HepG2 (cell line): Measurements from ENCODE around the gene GPR156. TPM values are rescaled to one million over a fixed set of nuclear protein-coding genes. Genes with fewer than 3 reads are reported as not detected.

ENCODE experiments used
- ATAC-seq: fragments of 200-7000 bp; cut with Tn5 transposase; 3 replicates; pipeline ENCODE4 v1.9.1; 2020; ENCODE audit warnings: mild to moderate bottlenecking, moderate library complexity
- BruUV-seq: library from RNA; stranded (reverse); fragments of 400-500 nt; replicated peaks from 2 replicates; lab custom pipeline; 2021; lab: Mats Ljungman, UMichigan
- CTCF ChIA-PET: fragments of 300-600 bp; formaldehyde crosslinking; extraction: SDS; loops from one replicate; lab custom pipeline; 2021; ENCODE audit warnings: low total read pairs, inconsistent platforms, low intra/inter-chr PET ratio; lab: Yijun Ruan, JAX
- POLR2A ChIA-PET: fragments of 350-600 bp; sonication (Branson Sonifier 250); formaldehyde crosslinking; loops from one replicate; lab custom pipeline; 2020; ENCODE audit warnings: antibody characterized with exemption, inconsistent platforms; lab: Yijun Ruan, JAX
- DNase-seq: peaks from one replicate; pipeline ENCODE4 v3.0.0-alpha.2; 2015; ENCODE audit warnings: low spot score
- FAIRE-seq: peaks from 3 replicates; lab custom pipeline; 2011; peaks lifted over from hg19 to GRCh38; lab: Jason Lieb, UNC
- H2AFZ ChIP-seq: one replicate; pipeline ENCODE4 v1.6.1; 2011; ENCODE audit warnings: low read length, inconsistent platforms
- H3K27ac ChIP-seq: fragments of 300-600 bp; 3 replicates; pipeline ENCODE4 v1.8.0; 2011; ENCODE audit warnings: mixed run types, mild to moderate bottlenecking, mixed read lengths, low read length, inconsistent platforms; ENCODE audit not compliant: insufficient read depth; ENCODE audit errors: extremely low read length
- H3K27me3 ChIP-seq, 2 experiments: fragments of 200-600 bp in 1 of 2; 2 replicates in 1 of 2; 3 replicates in 1 of 2; pipeline versions ENCODE4 v1.6.0 to v1.8.0; 2011; ENCODE audit warnings: low read length in 2 of 2, mild to moderate bottlenecking in 2 of 2, moderate library complexity in 2 of 2, inconsistent platforms in 1 of 2; ENCODE audit not compliant: insufficient read depth in 2 of 2, control insufficient read depth in 1 of 2
- H3K36me3 ChIP-seq, 2 experiments: fragments of 200-600 bp in 1 of 2; replicated peaks in 1 of 2; 2 replicates in 1 of 2; 3 replicates in 1 of 2; pipeline versions ENCODE4 v1.5.1 to v1.8.0; 2011; ENCODE audit warnings: low read length in 2 of 2, inconsistent platforms in 1 of 2; ENCODE audit not compliant: insufficient read depth in 2 of 2, control insufficient read depth in 1 of 2
- H3K4me1 ChIP-seq: 2 replicates; pipeline ENCODE4 v1.5.1; 2012; ENCODE audit warnings: low read length, inconsistent platforms; ENCODE audit not compliant: insufficient read depth
- H3K4me2 ChIP-seq: 2 replicates; pipeline ENCODE4 v1.6.0; 2011; ENCODE audit warnings: low read depth, low read length, inconsistent platforms
- H3K4me3 ChIP-seq, 3 experiments: fragments of 200-600 bp in 1 of 3; sonication (generic), shearing (Covaris generic) in 1 of 3; replicated peaks in 1 of 3; 2 replicates each; pipeline ENCODE4 v1.5.1; 2011 to 2016; ENCODE audit warnings: low read length in 3 of 3, inconsistent platforms in 2 of 3, low read depth in 2 of 3, mild to moderate bottlenecking in 2 of 3, control low read depth in 1 of 3, mixed read lengths in 1 of 3; ENCODE audit not compliant: insufficient read depth in 1 of 3
- H3K79me2 ChIP-seq: one replicate; pipeline ENCODE4 v1.6.1; 2011; ENCODE audit warnings: low read length, inconsistent platforms; ENCODE audit not compliant: insufficient read depth
- H3K9ac ChIP-seq: 2 replicates; pipeline ENCODE4 v1.6.0; 2011; ENCODE audit warnings: mild to moderate bottlenecking, low read depth, low read length, inconsistent platforms; ENCODE audit not compliant: insufficient read depth
- H3K9me3 ChIP-seq: 2 replicates; pipeline ENCODE4 v1.5.1; 2012; ENCODE audit warnings: mild to moderate bottlenecking, low read length
- H4K20me1 ChIP-seq: 2 replicates; pipeline ENCODE4 v1.6.0; 2011; ENCODE audit warnings: inconsistent platforms, mild to moderate bottlenecking, low read length, moderate library complexity; ENCODE audit not compliant: insufficient read depth
- FOXC1 ChIP-seq: sonication (generic); formaldehyde crosslinking; IDR thresholded peaks from 2 replicates; pipeline ENCODE4 v1.8.0; 2022; ENCODE audit warnings: mild to moderate bottlenecking, missing genetic modification reagents, borderline replicate concordance
- NCOA1 ChIP-seq: sonication (generic); formaldehyde crosslinking; IDR thresholded peaks from 2 replicates; pipeline ENCODE4 v1.9.0; 2021; ENCODE audit warnings: missing genetic modification reagents
- NFYC ChIP-seq: IDR thresholded peaks from 2 replicates; pipeline ENCODE4 v1.6.1; 2016; ENCODE audit warnings: missing genetic modification reagents, missing compliant biosample characterization
- TOPORS ChIP-seq: sonication (generic); formaldehyde crosslinking; IDR thresholded peaks from 2 replicates; pipeline ENCODE4 v1.8.0; 2023; ENCODE audit warnings: mild to moderate bottlenecking, missing genetic modification reagents
- ZNF782 ChIP-seq: sonication (generic); formaldehyde crosslinking; IDR thresholded peaks from 2 replicates; pipeline ENCODE4 v1.4.0; 2020; ENCODE audit warnings: missing genetic modification reagents, mild to moderate bottlenecking, borderline replicate concordance
- WGBS: methylation state at CpG from one replicate; pipeline ENCODE4 v1.1.6; 2017; ENCODE audit warnings: low lambda C conversion rate; 5-methylcytosine and 5-hydroxymethylcytosine counted together
- in situ Hi-C: cut with HindIII; loops from 2 replicates; pipeline ENCODE4 v1.10.0; 2017; ENCODE audit warnings: low pct_unique_long_range_greater_than_20kb; ENCODE audit not compliant: extremely low pct_ligation_motif_present
- intact Hi-C: fragments of 100-400 bp; cut with micrococcal nuclease; formaldehyde crosslinking; loops from one replicate; pipeline ENCODE4 v1.10.0; 2022; ENCODE audit not compliant: unreplicated experiment
- polyA plus RNA-seq, 8 experiments: library from polyadenylated mRNA; depleted of rRNA in 3 of 8; stranded (reverse) in 7 of 8; unstranded in 1 of 8; fragments of >200 nt; fragmentation: Illumina TruSeq in 4 of 8; extraction: Trizol in 4 of 8; gene quantifications; 2 replicates each; pipeline versions ENCODE4 v1.2.1 to v1.2.3, GENCODE V29; 2011 to 2016; ENCODE audit warnings: low read depth in 4 of 8, missing spikeins in 1 of 8, mixed read lengths in 1 of 8; ENCODE audit not compliant: insufficient read depth in 1 of 8
- total RNA-seq, 5 experiments: library from RNA; depleted of rRNA; stranded (reverse); fragments of >200 nt; fragmentation: Illumina TruSeq; extraction: Trizol; gene quantifications; 2 replicates each; pipeline ENCODE4 v1.2.3, GENCODE V29; 2016; ENCODE audit warnings: low read depth in 1 of 5
- TF ChIP-seq, protein P1 (sequence below): sonication (generic); formaldehyde crosslinking; IDR thresholded peaks from 2 replicates; pipeline ENCODE4 v1.5.1; 2020; ENCODE audit warnings: mild to moderate bottlenecking, missing genetic modification reagents, borderline replicate concordance
- TF ChIP-seq, protein P2 (sequence below): sonication (generic); formaldehyde crosslinking; IDR thresholded peaks from 2 replicates; pipeline ENCODE4 v1.5.1; 2020; ENCODE audit warnings: missing genetic modification reagents, mild to moderate bottlenecking, borderline replicate concordance
- TF ChIP-seq, protein P3 (sequence below): IDR thresholded peaks from 2 replicates; pipeline ENCODE4 v1.6.1; 2016; ENCODE audit warnings: low read depth
- TF ChIP-seq, protein P4 (sequence below): sonication (generic); formaldehyde crosslinking; IDR thresholded peaks from 2 replicates; pipeline ENCODE4 v1.9.0; 2022; ENCODE audit warnings: low read depth, missing genetic modification reagents

Gene GPR156
- total and polyA plus RNA-seq, 2 of the 13 experiments (the other 11 are each of a cell fraction or from before 2014, with no cell fraction given), result not detected

DNA sequence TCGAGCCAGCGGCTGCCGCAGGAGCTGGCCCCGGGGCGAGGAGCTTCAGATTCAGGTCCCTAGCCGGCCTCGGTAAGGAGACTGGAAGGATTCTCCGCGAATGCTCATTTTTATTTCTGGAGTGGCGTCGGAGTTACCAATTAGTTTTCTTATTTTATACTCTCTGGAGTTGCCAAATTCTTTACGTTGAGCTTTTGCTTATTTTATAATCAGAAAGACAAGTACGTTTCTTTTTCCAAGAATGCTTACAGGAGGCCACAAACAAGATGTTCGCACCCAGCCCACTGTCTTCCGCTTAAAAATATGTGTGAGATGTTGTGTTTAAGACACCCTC lies 453 bp upstream of the GPR156 start:
- no TSS peak for BruUV-seq
- Histone ChIP-seq H3K27me3 (peaks cover 3 to 44% of the 10 kb centered on the region in 2 experiments), H3K27ac (no peak overlapping the region), H3K9me3 (no peaks in the 10 kb centered on the region), H3K4me2 (no peak overlapping the region), H4K20me1 (no peaks in the 10 kb centered on the region), H3K4me3 (no peak overlapping the region), H3K4me1 (no peaks in the 10 kb centered on the region), H2AFZ (no peak overlapping the region), H3K36me3 (no peaks in the 10 kb centered on the region), H3K9ac (no peak overlapping the region), H3K79me2 (no peaks in the 10 kb centered on the region)
- in situ Hi-C loops, result no loop called here
- 64% methylated on average over 15 of the region's 15 CpGs for WGBS
- TF ChIP-seq, protein P1, sequence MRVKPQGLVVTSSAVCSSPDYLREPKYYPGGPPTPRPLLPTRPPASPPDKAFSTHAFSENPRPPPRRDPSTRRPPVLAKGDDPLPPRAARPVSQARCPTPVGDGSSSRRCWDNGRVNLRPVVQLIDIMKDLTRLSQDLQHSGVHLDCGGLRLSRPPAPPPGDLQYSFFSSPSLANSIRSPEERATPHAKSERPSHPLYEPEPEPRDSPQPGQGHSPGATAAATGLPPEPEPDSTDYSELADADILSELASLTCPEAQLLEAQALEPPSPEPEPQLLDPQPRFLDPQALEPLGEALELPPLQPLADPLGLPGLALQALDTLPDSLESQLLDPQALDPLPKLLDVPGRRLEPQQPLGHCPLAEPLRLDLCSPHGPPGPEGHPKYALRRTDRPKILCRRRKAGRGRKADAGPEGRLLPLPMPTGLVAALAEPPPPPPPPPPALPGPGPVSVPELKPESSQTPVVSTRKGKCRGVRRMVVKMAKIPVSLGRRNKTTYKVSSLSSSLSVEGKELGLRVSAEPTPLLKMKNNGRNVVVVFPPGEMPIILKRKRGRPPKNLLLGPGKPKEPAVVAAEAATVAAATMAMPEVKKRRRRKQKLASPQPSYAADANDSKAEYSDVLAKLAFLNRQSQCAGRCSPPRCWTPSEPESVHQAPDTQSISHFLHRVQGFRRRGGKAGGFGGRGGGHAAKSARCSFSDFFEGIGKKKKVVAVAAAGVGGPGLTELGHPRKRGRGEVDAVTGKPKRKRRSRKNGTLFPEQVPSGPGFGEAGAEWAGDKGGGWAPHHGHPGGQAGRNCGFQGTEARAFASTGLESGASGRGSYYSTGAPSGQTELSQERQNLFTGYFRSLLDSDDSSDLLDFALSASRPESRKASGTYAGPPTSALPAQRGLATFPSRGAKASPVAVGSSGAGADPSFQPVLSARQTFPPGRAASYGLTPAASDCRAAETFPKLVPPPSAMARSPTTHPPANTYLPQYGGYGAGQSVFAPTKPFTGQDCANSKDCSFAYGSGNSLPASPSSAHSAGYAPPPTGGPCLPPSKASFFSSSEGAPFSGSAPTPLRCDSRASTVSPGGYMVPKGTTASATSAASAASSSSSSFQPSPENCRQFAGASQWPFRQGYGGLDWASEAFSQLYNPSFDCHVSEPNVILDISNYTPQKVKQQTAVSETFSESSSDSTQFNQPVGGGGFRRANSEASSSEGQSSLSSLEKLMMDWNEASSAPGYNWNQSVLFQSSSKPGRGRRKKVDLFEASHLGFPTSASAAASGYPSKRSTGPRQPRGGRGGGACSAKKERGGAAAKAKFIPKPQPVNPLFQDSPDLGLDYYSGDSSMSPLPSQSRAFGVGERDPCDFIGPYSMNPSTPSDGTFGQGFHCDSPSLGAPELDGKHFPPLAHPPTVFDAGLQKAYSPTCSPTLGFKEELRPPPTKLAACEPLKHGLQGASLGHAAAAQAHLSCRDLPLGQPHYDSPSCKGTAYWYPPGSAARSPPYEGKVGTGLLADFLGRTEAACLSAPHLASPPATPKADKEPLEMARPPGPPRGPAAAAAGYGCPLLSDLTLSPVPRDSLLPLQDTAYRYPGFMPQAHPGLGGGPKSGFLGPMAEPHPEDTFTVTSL (CRISPR knock-in tag), result no peak
- TF ChIP-seq NCOA1 (CRISPR knock-in tag) (no peak), NFYC (CRISPR knock-in tag) (no peak), FOXC1 (CRISPR knock-in tag) (no peak), TOPORS (CRISPR knock-in tag) (no peak), ZNF782 (CRISPR knock-in tag) (no peak)
- TF ChIP-seq, protein P2, sequence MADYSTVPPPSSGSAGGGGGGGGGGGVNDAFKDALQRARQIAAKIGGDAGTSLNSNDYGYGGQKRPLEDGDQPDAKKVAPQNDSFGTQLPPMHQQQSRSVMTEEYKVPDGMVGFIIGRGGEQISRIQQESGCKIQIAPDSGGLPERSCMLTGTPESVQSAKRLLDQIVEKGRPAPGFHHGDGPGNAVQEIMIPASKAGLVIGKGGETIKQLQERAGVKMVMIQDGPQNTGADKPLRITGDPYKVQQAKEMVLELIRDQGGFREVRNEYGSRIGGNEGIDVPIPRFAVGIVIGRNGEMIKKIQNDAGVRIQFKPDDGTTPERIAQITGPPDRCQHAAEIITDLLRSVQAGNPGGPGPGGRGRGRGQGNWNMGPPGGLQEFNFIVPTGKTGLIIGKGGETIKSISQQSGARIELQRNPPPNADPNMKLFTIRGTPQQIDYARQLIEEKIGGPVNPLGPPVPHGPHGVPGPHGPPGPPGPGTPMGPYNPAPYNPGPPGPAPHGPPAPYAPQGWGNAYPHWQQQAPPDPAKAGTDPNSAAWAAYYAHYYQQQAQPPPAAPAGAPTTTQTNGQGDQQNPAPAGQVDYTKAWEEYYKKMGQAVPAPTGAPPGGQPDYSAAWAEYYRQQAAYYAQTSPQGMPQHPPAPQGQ (CRISPR knock-in tag), result no peak
- TF ChIP-seq, protein P3, sequence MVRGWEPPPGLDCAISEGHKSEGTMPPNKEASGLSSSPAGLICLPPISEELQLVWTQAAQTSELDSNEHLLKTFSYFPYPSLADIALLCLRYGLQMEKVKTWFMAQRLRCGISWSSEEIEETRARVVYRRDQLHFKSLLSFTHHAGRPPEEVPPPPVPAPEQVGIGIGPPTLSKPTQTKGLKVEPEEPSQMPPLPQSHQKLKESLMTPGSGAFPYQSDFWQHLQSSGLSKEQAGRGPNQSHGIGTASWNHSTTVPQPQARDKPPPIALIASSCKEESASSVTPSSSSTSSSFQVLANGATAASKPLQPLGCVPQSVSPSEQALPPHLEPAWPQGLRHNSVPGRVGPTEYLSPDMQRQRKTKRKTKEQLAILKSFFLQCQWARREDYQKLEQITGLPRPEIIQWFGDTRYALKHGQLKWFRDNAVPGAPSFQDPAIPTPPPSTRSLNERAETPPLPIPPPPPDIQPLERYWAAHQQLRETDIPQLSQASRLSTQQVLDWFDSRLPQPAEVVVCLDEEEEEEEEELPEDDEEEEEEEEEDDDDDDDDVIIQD (CRISPR knock-in tag), result no peak
- TF ChIP-seq, protein P4, sequence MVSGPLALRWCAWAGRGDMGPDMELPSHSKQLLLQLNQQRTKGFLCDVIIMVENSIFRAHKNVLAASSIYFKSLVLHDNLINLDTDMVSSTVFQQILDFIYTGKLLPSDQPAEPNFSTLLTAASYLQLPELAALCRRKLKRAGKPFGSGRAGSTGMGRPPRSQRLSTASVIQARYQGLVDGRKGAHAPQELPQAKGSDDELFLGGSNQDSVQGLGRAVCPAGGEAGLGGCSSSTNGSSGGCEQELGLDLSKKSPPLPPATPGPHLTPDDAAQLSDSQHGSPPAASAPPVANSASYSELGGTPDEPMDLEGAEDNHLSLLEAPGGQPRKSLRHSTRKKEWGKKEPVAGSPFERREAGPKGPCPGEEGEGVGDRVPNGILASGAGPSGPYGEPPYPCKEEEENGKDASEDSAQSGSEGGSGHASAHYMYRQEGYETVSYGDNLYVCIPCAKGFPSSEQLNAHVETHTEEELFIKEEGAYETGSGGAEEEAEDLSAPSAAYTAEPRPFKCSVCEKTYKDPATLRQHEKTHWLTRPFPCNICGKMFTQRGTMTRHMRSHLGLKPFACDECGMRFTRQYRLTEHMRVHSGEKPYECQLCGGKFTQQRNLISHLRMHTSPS, result no peak
- CTCF ChIA-PET, result no interaction called here
- FAIRE-seq (no peak), ATAC-seq (no peak), DNase-seq (no peak)
- POLR2A ChIA-PET, result no interaction called here
- intact Hi-C loops, result no loop called here
